Heart left ventricle (tissue), 13 donors: ENCODE measurements around the gene TNRC6A.

Experiments
- CTCF ChIP-seq, 12 donors: fragments of 200-600 bp; sonication (generic) in 4 of 12; IDR thresholded peaks; one replicate each; pipeline versions ENCODE4 v1.5.0 to v1.8.0; 2018 to 2022; ENCODE audit warnings: antibody characterized with exemption in 12 of 12, mild to moderate bottlenecking in 5 of 12
- POLR2A ChIP-seq, 2 donors: fragments of 450-650 bp; IDR thresholded peaks; one replicate each; pipeline ENCODE4 v1.6.1; 2017; ENCODE audit warnings: antibody characterized with exemption in 2 of 2, mild to moderate bottlenecking in 2 of 2, moderate library complexity in 2 of 2
- donor health status: ischemic (EF 13 %, LVEDD 7.1; RV severe dilation, severe dysfunction).
- donor health status: DM: no; HTN: yes; CAD: no.
- donor health status: DM: no; HTN: no; CAD: no.
- donor health status: ischemic (EF 25% LVEDD 6.9; RV normal size, moderate dysfunction).
- donor health status: ischemic (EF 25% LVEDD 5.7; RV mildly dilated, moderate dysfunction).
- donor health status: ischemic (EF 35%, LVEDD 5.7; RV mildly dilated, moderate dysfunction).
- donor health status: nonischemic (EF 11% LVEDD 7.7; RV severe dilation, severe dysfunction).
- donor health status: DM: yes; HTN: yes; CAD: no.
- donor health status: PGD.
- donor health status: ischemic (EF 29% LVEDD 5.4; RV normal size, mild dysfunction).
- donor health status: nonischemic (EF 23%, LVEDD 6.1; RV moderate dilation, normal function).

GRCh38 chr16:24826096-24826690 lies 96.7 kb downstream of the TNRC6A start:
- TF ChIP-seq CTCF (IDR thresholded peaks at IDR 0.05), result no peak
- TF ChIP-seq POLR2A (IDR thresholded peaks at IDR 0.05), result no peak
